ENCODE measurements around the gene CLIC3.

The CLIC3 gene

GRCh38 chr9:136955202-136955942, 41.0 kb downstream of the CLIC3 start:
- no peaks in the 10 kb centered on the region for H3K9me3 ChIP-seq (ENCODE audit: control insufficient read depth, insufficient read depth, low read length)
- H3K4me3 ChIP-seq (ENCODE audit: low read depth, low read length), result no peak overlapping the region
- no peaks in the 10 kb centered on the region for H3K4me1 ChIP-seq (ENCODE audit: control insufficient read depth, insufficient read depth, low read length)
- no peak overlapping the region for H3K9ac ChIP-seq (ENCODE audit: low read depth, low read length)
- H3K27me3 ChIP-seq (ENCODE audit: control insufficient read depth, insufficient read depth, low read length), result no peaks in the 10 kb centered on the region
- no peaks in the 10 kb centered on the region for H3K36me3 ChIP-seq (ENCODE audit: control insufficient read depth, insufficient read depth, low read length)

GRCh38 chr9:136954270-136955083, 41.9 kb downstream of the CLIC3 start:
- no peaks in the 10 kb centered on the region for H3K9me3 ChIP-seq (ENCODE audit: control insufficient read depth, insufficient read depth, low read length)
- H3K4me3 ChIP-seq (ENCODE audit: low read depth, low read length), result no peak overlapping the region
- H3K4me1 ChIP-seq (ENCODE audit: control insufficient read depth, insufficient read depth, low read length), result no peaks in the 10 kb centered on the region
- H3K36me3 ChIP-seq (ENCODE audit: control insufficient read depth, insufficient read depth, low read length), result no peaks in the 10 kb centered on the region
- H3K27me3 ChIP-seq (ENCODE audit: control insufficient read depth, insufficient read depth, low read length), result no peaks in the 10 kb centered on the region
- H3K9ac ChIP-seq (ENCODE audit: low read depth, low read length), result no peak overlapping the region

GRCh38 chr9:136953771-136954269, 42.5 kb downstream of the CLIC3 start:
- Histone ChIP-seq H3K9me3 (ENCODE audit: control insufficient read depth, insufficient read depth, low read length) (no peaks in the 10 kb centered on the region), H3K9ac (ENCODE audit: low read depth, low read length) (no peak overlapping the region), H3K36me3 (ENCODE audit: control insufficient read depth, insufficient read depth, low read length) (no peaks in the 10 kb centered on the region), H3K27me3 (ENCODE audit: control insufficient read depth, insufficient read depth, low read length) (no peaks in the 10 kb centered on the region), H3K4me1 (ENCODE audit: control insufficient read depth, insufficient read depth, low read length) (no peaks in the 10 kb centered on the region), H3K4me3 (ENCODE audit: low read depth, low read length) (no peak overlapping the region)

GRCh38 chr9:136952876-136953770, 43.2 kb downstream of the CLIC3 start:
- Histone ChIP-seq H3K4me3 (ENCODE audit: low read depth, low read length) (no peak overlapping the region), H3K4me1 (ENCODE audit: control insufficient read depth, insufficient read depth, low read length) (no peaks in the 10 kb centered on the region), H3K36me3 (ENCODE audit: control insufficient read depth, insufficient read depth, low read length) (no peaks in the 10 kb centered on the region), H3K9me3 (ENCODE audit: control insufficient read depth, insufficient read depth, low read length) (no peaks in the 10 kb centered on the region), H3K27me3 (ENCODE audit: control insufficient read depth, insufficient read depth, low read length) (no peaks in the 10 kb centered on the region), H3K9ac (ENCODE audit: low read depth, low read length) (no peak overlapping the region)

GRCh38 chr9:136952321-136952850, 44.0 kb downstream of the CLIC3 start:
- H3K36me3 ChIP-seq (ENCODE audit: control insufficient read depth, insufficient read depth, low read length), result no peaks in the 10 kb centered on the region
- H3K4me3 ChIP-seq (ENCODE audit: low read depth, low read length), result no peak overlapping the region
- H3K9ac ChIP-seq (ENCODE audit: low read depth, low read length), result no peak overlapping the region
- H3K27me3 ChIP-seq (ENCODE audit: control insufficient read depth, insufficient read depth, low read length), result no peaks in the 10 kb centered on the region
- H3K9me3 ChIP-seq (ENCODE audit: control insufficient read depth, insufficient read depth, low read length), result no peaks in the 10 kb centered on the region
- H3K4me1 ChIP-seq (ENCODE audit: control insufficient read depth, insufficient read depth, low read length), result no peaks in the 10 kb centered on the region

GRCh38 chr9:136951541-136952320, 44.6 kb downstream of the CLIC3 start, which contains the start of gene LCN12:
LCN12 (plus strand) TSS chr9:136952273; CDS start chr9:136952328, 55 bp downstream.
- no peaks in the 10 kb centered on the region for H3K4me1 ChIP-seq (ENCODE audit: control insufficient read depth, insufficient read depth, low read length)
- H3K4me3 ChIP-seq (ENCODE audit: low read depth, low read length), result no peak within 1 kb of the TSS
- H3K9ac ChIP-seq (ENCODE audit: low read depth, low read length), result no peak within 1 kb of the TSS
- no peaks in the 10 kb centered on the region for H3K36me3 ChIP-seq (ENCODE audit: control insufficient read depth, insufficient read depth, low read length)
- no peaks in the 10 kb centered on the region for H3K27me3 ChIP-seq (ENCODE audit: control insufficient read depth, insufficient read depth, low read length)
- no peaks in the 10 kb centered on the region for H3K9me3 ChIP-seq (ENCODE audit: control insufficient read depth, insufficient read depth, low read length)

GRCh38 chr9:136950656-136951276, 45.6 kb downstream of the CLIC3 start:
- Histone ChIP-seq H3K4me1 (ENCODE audit: control insufficient read depth, insufficient read depth, low read length) (no peaks in the 10 kb centered on the region), H3K9ac (ENCODE audit: low read depth, low read length) (peak overlapping the region; percentile 83), H3K27me3 (ENCODE audit: control insufficient read depth, insufficient read depth, low read length) (no peaks in the 10 kb centered on the region), H3K9me3 (ENCODE audit: control insufficient read depth, insufficient read depth, low read length) (no peaks in the 10 kb centered on the region), H3K36me3 (ENCODE audit: control insufficient read depth, insufficient read depth, low read length) (no peaks in the 10 kb centered on the region), H3K4me3 (ENCODE audit: low read depth, low read length) (peak overlapping the region; percentile 73)

- Histone ChIP-seq H3K27me3 (ENCODE audit: control insufficient read depth, insufficient read depth, low read length) (no peaks in the 10 kb centered on the region), H3K36me3 (ENCODE audit: control insufficient read depth, insufficient read depth, low read length) (no peaks in the 10 kb centered on the region), H3K4me1 (ENCODE audit: control insufficient read depth, insufficient read depth, low read length) (no peaks in the 10 kb centered on the region), H3K9ac (ENCODE audit: low read depth, low read length) (peak overlapping the region; percentile 83), H3K9me3 (ENCODE audit: control insufficient read depth, insufficient read depth, low read length) (no peaks in the 10 kb centered on the region), H3K4me3 (ENCODE audit: low read depth, low read length) (peak overlapping the region; percentile 73)
Measured at GRCh38 chr9:136949817-136950655, 46.3 kb downstream of the CLIC3 start.

- Histone ChIP-seq H3K27me3 (ENCODE audit: control insufficient read depth, insufficient read depth, low read length) (no peaks in the 10 kb centered on the region), H3K9ac (ENCODE audit: low read depth, low read length) (peak overlapping the region; percentile 70), H3K9me3 (ENCODE audit: control insufficient read depth, insufficient read depth, low read length) (no peaks in the 10 kb centered on the region), H3K36me3 (ENCODE audit: control insufficient read depth, insufficient read depth, low read length) (no peaks in the 10 kb centered on the region), H3K4me1 (ENCODE audit: control insufficient read depth, insufficient read depth, low read length) (no peaks in the 10 kb centered on the region), H3K4me3 (ENCODE audit: low read depth, low read length) (peak overlapping the region; percentile 73)
Measured at GRCh38 chr9:136949239-136949816, 47.0 kb downstream of the CLIC3 start.

Measured in iPS-15b (cell line).